HG03469 (cell line): ENCODE results near the gene MARK4.
"Not testable (repeated sequence)": the region's sequence is repeated elsewhere in the genome, so short reads cannot be mapped to it uniquely, and the experiment has no call there.

ENCODE experiments used
- ATAC-seq: cut with Tn5 transposase; IDR thresholded peaks from one replicate; pipeline ENCODE4 v1.9.1; 2021; ENCODE audit warnings: mild to moderate bottlenecking, moderate library complexity, moderate number of reproducible peaks; ENCODE audit not compliant: unreplicated experiment

MARK4 gene

GRCh38 chr19:45243144-45243732 lies 7.8 kb upstream of the MARK4 start:
- ATAC-seq = no peak

GRCh38 chr19:45244133-45244794 lies 6.8 kb upstream of the MARK4 start:
- ATAC-seq = no peak

GRCh38 chr19:45245334-45245787 lies 5.7 kb upstream of the MARK4 start, which contains the start of gene EXOC3L2:
EXOC3L2 (minus strand) TSS chr19:45245407; CDS start chr19:45239045, 6,362 bp downstream.
- no peak for ATAC-seq

GRCh38 chr19:45245826-45246225 lies 5.2 kb upstream of the MARK4 start:
- no peak for ATAC-seq

GRCh38 chr19:45247136-45247535 lies 3.9 kb upstream of the MARK4 start:
- ATAC-seq = no peak

GRCh38 chr19:45249261-45250033 lies 1.6 kb upstream of the MARK4 start:
- no peak for ATAC-seq

GRCh38 chr19:45250216-45250831 lies 747 bp upstream of the MARK4 start:
- no peak for ATAC-seq

- no peak for ATAC-seq
Observed at GRCh38 chr19:45251452-45252354, 632 bp downstream of the MARK4 start.

- no peak for ATAC-seq
Observed at GRCh38 chr19:45253396-45254027, 2.4 kb downstream of the MARK4 start.

GRCh38 chr19:45254044-45254531 lies 3.0 kb downstream of the MARK4 start:
- ATAC-seq = no peak

GRCh38 chr19:45255611-45256157 lies 4.6 kb downstream of the MARK4 start:
- no peak for ATAC-seq

GRCh38 chr19:45256836-45257235 lies 5.8 kb downstream of the MARK4 start:
- no peak for ATAC-seq

GRCh38 chr19:45258862-45259261 lies 7.8 kb downstream of the MARK4 start:
- ATAC-seq = no peak

- no peak for ATAC-seq
Observed at GRCh38 chr19:45262570-45262969, 11.5 kb downstream of the MARK4 start.

- no peak for ATAC-seq
Observed at GRCh38 chr19:45263013-45263412, 11.9 kb downstream of the MARK4 start.

- no peak for ATAC-seq
Observed at GRCh38 chr19:45264781-45265317, 13.8 kb downstream of the MARK4 start.

- no peak for ATAC-seq
Observed at GRCh38 chr19:45265375-45265774, 14.3 kb downstream of the MARK4 start.

- no peak for ATAC-seq
Observed at GRCh38 chr19:45267296-45267695, 16.2 kb downstream of the MARK4 start.

- not testable (repeated sequence) for ATAC-seq
Observed at GRCh38 chr19:45269939-45270338, 18.9 kb downstream of the MARK4 start.
